Measurements from ENCODE around the gene C17orf113.
A peak's percentile ranks its signal among the peaks of the same experiment; 100 is the strongest.
"Not testable (repeated sequence)": the region's sequence is repeated elsewhere in the genome, so short reads cannot be mapped to it uniquely, and the experiment has no call there.

The C17orf113 gene

GRCh38 chr17:42039794-42040763 is 10.3 kb downstream of the C17orf113 start:
- no peak for DNase-seq

GRCh38 chr17:42038221-42038973 is 12.0 kb downstream of the C17orf113 start:
- no peak for DNase-seq

GRCh38 chr17:42034059-42034458 is 16.3 kb downstream of the C17orf113 start:
- DNase-seq = no peak

GRCh38 chr17:42031584-42031983 is 18.8 kb downstream of the C17orf113 start:
- DNase-seq = no peak

- no peak for DNase-seq
Measured at GRCh38 chr17:42028791-42029127, 21.6 kb downstream of the C17orf113 start.

GRCh38 chr17:42027961-42028790 is 22.2 kb downstream of the C17orf113 start:
- DNase-seq = no peak

GRCh38 chr17:42027590-42027889 is 22.9 kb downstream of the C17orf113 start:
- DNase-seq = no peak

- no peak for DNase-seq
Measured at GRCh38 chr17:42026857-42027589, 23.4 kb downstream of the C17orf113 start.

- no peak for DNase-seq
Measured at GRCh38 chr17:42025936-42026335, 24.5 kb downstream of the C17orf113 start.

DNA sequence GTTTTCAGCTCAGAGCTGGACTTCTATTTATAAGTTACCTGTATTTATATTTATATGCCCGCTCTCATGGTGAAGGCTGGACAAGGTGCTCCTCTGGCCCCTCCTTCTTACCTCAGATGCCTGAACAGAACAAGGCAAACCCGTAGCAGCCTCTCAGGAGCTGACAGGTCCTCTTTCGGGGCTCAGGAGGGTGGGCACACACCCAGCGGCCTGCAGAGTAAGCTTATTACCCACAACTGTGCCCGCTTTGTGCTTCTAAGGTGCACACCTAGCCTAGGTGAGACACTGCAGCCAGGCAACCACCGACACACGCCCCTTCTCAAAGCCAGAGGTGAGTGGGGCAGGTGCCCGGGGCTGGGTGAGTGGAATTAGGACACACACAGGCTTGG is 25.2 kb downstream of the C17orf113 start:
- DNase-seq = no peak

DNA sequence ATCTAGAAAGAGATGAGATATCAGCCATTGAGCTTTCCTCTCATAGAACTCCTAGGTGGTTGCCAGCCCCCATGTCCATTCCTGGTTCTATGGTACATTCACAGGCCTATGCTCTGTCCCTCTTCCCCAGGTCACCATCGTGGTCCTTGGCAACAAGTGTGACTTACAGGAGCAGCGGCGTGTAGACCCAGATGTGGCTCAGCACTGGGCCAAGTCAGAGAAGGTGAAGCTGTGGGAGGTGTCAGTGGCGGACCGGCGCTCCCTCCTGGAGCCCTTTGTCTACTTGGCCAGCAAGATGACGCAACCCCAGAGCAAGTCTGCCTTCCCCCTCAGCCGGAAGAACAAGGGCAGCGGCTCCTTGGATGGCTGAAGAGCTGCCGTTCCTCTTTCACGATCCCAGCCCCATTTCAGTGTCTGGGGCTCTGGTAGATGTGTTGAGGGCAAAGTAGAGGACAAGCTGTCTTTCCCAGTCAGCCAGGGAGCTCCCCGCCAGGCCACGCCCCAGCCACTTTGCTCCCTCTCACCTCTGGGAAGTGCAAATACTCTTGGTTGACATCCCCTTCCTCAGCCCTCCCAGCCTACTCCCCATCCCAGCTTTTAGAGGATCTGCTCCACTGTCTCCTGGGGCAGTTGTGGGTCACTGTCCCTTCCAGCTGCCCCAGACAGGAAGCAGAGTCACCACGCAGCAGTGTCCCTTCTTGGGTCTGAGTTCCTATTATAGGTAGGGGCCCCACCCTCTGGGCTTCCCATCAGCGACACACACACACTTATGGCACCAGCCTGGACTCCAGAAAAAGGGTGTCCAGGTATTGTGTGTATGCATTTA is 26.7 kb downstream of the C17orf113 start:
- no peak for DNase-seq

- DNase-seq = not testable (repeated sequence)
Measured at GRCh38 chr17:42020845-42021244, 29.6 kb downstream of the C17orf113 start.

- DNase-seq = peak; percentile 29
Measured at GRCh38 chr17:42019509-42020404, 30.6 kb downstream of the C17orf113 start, which contains the start of gene NKIRAS2. Gene NKIRAS2 (plus strand): TSS chr17:42020090. CDS start chr17:42021578, 1,488 bp downstream.

GRCh38 chr17:42018988-42019387 is 31.4 kb downstream of the C17orf113 start:
- DNase-seq = no peak

GRCh38 chr17:42018339-42018738 is 32.1 kb downstream of the C17orf113 start:
- no peak for DNase-seq

DNA sequence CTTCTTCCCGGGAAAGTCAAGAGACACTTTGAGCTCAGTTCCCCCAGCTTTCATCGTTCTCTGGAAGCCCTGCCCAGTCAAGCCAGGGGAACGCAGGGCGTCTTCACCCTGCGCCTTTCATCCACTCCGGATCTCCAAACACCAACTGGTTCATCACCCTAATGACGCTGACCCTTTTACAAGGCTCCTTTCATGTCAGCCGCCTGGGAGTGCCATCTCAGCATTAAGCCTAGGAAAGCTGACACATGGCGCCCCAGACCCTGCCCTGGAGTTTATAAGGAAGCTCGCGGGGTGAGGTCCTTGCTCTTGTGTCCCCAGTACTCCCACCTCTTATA is 32.6 kb downstream of the C17orf113 start:
- no peak for DNase-seq

DNA sequence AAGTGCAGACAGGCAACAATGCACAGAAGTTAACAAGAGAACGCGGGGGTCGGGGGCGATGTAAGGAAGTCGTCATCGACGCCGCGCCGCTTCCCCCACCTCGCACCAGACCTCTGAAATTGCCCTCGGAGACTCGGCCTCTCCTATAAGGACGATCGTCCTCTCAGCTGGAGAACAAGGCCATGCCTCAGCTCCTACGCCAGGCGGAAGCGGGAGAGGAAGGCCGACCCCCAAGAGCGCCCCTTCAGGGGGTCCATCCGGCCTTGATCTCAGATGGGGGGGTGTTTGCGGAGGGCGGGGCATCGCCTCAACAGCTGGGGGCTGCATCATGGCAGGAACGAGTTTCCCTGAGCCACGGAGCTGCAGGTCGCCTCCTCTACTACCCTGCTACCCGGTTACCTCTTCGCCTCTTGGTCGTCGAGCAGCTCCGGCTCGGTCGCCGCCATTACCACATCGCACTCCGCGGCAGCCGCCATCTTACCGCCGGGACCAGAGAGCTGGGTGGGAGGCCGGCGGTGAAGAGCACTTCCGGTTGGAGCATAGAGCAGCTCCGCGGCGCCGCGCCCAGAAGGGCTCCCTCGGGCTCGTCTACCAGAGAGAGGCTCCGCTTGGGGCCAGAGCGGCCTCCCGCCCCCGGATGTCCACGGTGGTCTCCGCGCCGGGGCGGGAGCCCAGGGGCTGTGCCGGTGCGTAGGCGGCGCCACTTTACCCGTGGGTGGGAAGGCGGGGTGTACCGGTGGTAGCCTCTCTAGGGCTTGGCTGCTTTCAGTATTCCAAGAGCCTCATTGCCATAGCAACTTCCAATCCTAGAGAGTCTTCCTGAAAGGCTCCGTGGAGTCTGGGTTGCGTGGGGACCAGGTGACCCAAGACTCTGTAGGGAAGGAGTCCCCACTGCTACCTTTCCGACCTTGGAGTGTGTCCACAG is 33.2 kb downstream of the C17orf113 start, which contains the start of gene DNAJC7:
Gene DNAJC7 (minus strand): TSS at position 499 of the 925 bp plus-strand sequence. CDS start 23 bp downstream, at position 476.
- peak; percentile 77 for DNase-seq

GRCh38 chr17:42016411-42016831 is 34.0 kb downstream of the C17orf113 start:
- DNase-seq = no peak

- DNase-seq = not testable (repeated sequence)
Measured at GRCh38 chr17:42013740-42014139, 36.7 kb downstream of the C17orf113 start.
